Stimulated activated CD8-positive, alpha-beta memory T cell treated with anti-CD3 and anti-CD28 coated beads, Interleukin-2, amount 100 ng/mL, for 1 hour (primary cell): Measurements from ENCODE around the gene UQCC2.

Source experiments
- DNase-seq, 2 donors: peaks; one replicate each; pipeline ENCODE4 v3.0.0-alpha.2; 2020; ENCODE audit warnings: low read depth in 2 of 2

UQCC2 gene

DNA sequence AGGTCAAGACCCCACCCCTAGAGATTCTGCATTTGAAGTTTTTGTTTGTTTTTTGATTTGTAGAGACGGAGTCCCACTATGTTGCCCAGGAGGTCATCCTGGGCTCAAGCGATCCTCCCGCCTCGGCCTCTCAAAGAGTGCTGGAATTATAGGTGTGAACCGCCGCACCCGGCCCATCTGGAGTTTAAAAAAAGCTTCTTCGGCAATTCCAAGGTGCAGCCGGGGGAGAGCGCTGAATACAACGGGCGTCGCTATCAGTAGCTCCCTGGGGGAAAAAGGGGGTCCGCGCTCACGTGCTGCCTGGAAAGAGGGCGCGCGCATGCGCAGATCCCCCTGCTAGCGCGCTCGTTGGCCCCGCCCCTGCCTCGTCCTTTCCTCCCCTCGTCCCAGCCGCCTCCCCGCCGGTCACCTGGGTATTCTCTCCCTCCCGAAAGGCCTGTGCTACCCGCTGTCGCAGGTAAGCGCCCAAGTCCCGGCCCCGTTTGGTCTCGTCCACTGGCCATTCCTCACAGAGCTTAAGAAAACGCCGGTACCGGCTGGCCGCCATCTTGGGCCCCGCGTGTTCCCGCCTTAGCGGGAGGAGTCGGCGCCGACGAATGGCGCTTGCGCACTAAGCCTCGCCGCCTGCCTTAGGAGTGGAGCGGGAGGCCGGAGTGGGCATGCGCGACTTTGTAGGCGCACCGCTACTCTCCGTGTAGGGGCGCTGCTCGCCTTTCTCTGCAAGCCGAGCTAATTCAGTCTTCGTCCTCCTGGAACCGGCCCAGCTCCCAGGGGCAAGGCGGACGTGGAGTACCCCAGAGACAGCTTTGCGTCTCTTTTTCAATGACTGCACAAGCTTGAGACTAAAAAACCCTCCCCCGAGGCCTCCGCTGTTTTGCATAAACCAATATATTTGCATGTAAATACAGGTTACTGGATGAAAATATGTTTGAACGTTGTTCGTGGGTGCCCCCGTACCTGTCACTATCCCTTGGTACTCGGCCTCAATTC is at the start of gene UQCC2:
UQCC2 (minus strand) TSS at position 561 of the 990 bp plus-strand sequence; CDS start at position 547, 14 bp downstream.
- peak; percentile 94 to 98 for DNase-seq

DNA sequence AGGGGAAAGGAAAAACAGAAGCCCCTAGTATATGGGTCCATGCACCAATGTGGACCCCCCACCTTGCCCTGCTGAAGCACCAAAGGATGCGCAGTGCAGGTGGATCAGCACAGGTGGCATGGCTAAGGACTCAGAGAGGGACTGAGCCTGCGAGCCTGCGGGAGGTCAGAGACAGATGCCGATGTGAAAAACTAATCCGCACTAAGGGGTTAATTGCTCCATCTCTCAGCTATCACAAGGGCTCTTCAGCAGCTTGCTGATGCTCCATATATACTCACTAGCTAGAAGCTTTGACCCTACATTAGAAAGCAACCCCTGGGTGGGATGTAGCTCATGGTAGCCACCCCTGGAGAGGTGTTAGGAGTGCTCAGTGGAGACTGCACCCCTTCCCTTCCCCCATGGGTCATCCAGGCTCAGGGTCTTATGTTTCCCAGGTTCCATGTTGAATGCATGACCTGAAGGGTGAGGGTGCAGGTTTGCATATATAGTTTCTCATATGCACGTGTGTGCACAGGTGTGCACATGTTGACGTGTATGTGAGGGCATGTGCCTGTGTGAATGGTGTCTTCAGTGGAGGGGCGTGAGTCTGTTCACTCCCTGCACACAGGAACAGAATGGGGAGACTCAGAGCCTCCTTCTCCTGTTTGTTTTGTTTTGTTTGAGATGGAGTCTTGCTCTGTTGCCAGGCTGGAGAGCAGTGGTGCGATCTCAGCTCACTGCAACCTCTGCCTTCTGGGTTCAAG is 48.6 kb upstream of the UQCC2 start:
- DNase-seq = no peak

DNA sequence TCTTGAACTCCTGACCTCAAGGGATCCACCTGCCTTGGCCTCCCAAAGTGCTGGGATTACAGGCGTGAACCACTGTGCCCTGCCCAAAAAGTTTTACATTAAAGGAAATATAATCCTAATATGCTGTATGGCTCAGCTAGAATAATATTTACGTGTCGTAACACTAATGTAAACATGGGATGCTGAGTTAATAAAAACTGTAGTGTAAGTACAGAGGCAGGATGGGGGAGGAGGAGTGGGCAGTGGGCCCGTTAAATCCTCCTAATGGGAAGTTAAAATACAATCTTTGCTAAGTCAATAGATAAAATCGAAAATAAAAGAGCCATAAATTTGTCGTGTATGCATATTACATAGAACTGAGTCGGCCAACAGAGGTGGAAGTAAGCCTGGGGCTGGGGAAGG is 47.3 kb upstream of the UQCC2 start:
- no peak for DNase-seq

DNA sequence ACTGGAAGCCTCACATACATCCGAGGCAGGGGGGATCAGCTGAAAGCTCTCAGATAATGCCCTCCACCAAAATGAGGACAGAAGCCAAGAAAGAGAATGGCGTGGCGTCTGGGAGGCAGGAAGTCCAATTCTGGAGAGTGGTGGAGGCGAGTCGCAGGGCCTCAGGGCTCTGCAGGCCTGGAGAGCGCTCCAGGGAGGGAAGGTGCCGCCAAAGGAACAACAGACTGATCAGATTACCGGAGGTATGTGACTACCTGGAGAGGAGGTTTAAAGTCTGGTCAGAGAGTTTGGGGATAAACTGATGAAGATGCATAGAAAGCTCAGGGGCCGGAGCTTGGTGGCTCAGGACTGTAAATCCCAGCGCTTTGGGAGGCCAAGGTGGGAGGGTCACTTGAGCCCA is 46.4 kb upstream of the UQCC2 start:
- no peak for DNase-seq

DNA sequence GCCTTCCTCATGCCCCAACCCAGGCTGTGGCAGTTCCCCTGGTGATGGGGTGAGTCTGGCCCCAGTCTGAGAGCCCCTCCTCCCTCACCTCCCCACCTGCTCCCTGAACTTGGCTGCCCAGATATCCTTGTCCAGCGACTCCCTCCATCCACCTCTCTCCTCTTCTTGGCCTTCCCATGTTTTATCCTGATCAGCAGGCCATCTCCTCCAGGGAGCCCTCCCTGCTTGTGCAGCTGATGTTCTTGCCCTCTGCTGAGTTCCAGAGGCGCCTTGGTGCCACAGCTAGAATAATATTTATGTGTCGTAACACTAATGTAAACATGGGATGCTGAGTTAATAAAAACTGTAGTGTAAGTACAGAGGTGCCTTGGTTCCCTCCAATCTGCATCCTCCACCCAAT is 45.6 kb upstream of the UQCC2 start:
- DNase-seq = no peak

- no peak for DNase-seq
Measured at GRCh38 chr6:33756211-33756954, 44.9 kb upstream of the UQCC2 start.

- no peak for DNase-seq
Measured at GRCh38 chr6:33755070-33755869, 43.8 kb upstream of the UQCC2 start.

DNA sequence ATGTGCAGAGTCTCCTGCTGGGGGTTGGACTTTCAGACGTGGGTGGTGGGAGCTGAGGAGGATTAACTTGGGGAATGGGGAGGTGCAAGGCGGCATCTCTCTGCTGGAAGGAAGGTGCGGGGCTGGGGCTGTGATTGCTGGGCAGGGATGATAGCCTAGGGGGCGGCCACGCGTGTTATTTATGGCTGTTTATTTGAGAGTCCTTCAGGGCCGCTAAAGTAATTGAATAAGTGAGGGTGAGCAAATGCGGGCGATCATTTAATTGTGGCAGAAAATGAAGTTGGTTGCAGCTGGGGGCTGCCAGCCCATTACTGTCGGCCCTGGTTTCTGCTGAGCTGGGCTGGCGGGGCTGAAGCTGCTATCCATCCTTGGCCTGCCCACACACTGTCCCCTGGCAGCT is 42.7 kb upstream of the UQCC2 start:
- DNase-seq = no peak

DNA sequence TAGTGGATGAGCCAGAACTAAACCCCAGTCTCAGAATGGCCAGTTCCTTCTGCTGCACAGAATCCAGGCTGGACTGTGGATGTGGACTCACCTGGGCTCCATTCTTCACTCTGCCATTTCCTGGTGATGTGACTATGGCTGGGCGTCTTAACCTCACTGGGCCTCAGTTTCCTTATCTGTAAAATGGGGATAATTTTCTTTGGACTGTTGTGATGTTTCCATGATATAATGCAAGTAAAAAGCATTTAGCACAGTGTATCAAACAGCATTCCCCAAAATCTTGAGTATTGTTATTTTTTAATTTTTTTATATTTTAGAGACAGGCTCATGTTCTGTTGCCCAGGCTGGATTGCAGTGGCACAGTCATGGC is 41.1 kb upstream of the UQCC2 start:
- no peak for DNase-seq

- DNase-seq = no peak
Measured at GRCh38 chr6:33751771-33752645, 40.5 kb upstream of the UQCC2 start.

DNA sequence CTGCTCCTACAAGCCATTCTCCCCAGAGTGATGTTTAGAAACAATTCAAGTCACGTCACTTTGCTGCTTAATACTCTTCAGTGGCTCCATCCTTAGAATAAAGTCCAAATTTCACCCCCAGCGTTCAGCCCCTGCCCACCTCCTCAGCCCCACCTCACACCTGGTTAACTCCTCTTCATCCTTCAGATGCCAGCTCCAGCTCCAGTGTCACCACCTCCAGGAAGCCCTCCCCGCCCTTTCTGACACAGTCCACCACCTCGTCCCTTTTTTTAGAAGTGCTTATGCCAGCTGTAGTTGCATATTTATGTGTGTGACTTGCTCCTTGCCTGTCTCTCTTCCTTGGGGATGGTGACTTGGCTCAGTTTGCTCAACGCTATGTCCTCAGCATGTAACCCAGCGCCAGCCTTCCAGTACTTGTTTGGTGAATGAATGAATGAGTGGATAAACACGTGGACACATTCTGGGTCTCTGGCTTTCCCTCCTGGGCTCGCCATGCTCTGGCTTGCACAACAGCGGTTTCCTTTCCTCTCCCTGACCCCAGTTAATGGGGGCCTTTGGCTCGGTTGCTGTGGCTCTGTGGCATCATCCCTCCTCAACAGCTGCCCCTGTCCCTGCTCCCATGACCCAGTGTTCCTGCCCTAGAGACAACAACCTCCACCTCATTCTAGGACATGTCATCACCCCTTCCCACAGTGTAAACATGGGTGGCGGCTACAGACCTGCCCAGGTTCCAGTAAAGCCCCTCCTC is 38.9 kb upstream of the UQCC2 start:
- DNase-seq = no peak

DNA sequence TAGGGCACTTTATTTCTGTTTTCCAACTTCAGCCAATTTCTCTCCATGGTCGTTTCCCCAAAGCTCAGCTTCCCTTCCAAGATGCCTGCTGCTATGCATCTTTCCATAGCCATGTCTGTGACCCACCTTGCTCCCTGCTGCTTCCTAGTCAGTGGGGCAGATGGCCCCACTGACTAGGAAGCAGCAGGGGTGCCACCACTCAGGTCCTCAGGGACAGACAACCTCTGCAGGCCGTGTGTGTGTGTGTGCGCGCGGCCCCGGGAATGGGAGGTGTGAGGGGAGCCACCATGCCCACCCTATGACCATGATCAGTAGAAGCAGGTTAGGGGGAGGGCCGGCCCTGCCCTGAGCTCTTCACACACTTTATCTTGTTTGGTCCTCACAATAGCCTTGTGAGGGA is 37.9 kb upstream of the UQCC2 start:
- no peak for DNase-seq

GRCh38 chr6:33748841-33749240 is 37.3 kb upstream of the UQCC2 start:
- no peak for DNase-seq

GRCh38 chr6:33747823-33748222 is 36.3 kb upstream of the UQCC2 start:
- no peak for DNase-seq

DNA sequence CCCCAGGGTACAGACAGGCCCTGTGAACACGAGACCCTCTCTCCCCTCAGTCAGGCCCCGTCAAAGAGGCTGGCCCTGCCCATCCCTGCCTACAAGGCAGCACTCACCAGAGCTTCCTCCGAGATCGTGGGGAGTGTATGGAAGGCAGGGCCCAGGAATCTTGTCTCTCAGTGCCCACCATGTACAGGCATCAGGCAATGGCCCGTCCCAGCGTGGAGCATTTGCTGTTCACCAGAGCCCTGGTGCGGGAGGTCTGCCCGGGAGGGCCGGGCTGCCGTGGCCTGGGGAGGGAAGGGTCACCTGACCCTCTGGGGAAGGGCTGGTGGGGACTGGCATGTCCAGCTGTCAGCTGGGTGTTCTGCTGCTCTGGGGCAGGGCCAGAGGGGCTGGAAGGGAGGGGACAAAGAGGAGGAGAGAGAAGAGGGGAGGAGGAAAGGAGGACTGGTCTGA is 35.2 kb upstream of the UQCC2 start, which contains the start of gene IP6K3:
IP6K3 (minus strand) TSS at position 255 of the 450 bp plus-strand sequence. CDS start 11,429 bp downstream, outside the sequence.
- no peak for DNase-seq

GRCh38 chr6:33746036-33746600 is 34.6 kb upstream of the UQCC2 start:
- DNase-seq = no peak

DNA sequence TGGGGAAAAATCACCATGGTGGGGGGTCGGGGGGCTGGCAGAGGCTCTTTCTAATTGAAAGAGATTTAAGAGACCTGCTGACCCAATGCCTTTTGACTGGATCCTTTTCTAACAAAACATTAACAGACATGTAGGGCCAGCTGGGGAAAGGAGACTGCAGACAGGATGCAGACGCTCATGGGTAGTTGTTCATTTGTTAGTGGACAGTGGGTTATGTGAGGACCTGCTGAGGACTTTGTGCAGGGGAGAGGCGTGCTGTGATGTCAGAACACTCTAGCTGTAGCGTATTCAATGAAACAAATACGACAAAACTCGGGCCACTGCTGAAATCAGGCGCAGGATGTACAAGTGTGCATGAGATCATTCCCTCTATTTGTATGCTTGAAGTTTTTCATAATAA is 34.0 kb upstream of the UQCC2 start:
- no peak for DNase-seq

- no peak for DNase-seq
Measured at GRCh38 chr6:33744895-33745546, 33.5 kb upstream of the UQCC2 start.
